Skeletal muscle satellite cell (primary cell): ENCODE measurements around the gene TBL1XR1.
"Not testable (repeated sequence)": the region's sequence is repeated elsewhere in the genome, so short reads cannot be mapped to it uniquely, and the experiment has no call there.

Experiments used
- H3K27me3 ChIP-seq: 2 replicates; pipeline ENCODE4 v1.7.0; 2013; ENCODE audit warnings: low read length; ENCODE audit not compliant: control insufficient read depth, insufficient read depth
- H3K36me3 ChIP-seq: 2 replicates; pipeline ENCODE4 v1.7.0; 2013; ENCODE audit warnings: mild to moderate bottlenecking, control low read depth, low read length; ENCODE audit not compliant: insufficient read depth
- H3K4me1 ChIP-seq: 2 replicates; pipeline ENCODE4 v1.7.0; 2013; ENCODE audit warnings: low read length; ENCODE audit not compliant: control insufficient read depth, insufficient read depth
- H3K4me2 ChIP-seq: 2 replicates; pipeline ENCODE4 v1.7.0; 2013; ENCODE audit warnings: mild to moderate bottlenecking, low read length
- H3K4me3 ChIP-seq: 2 replicates; pipeline ENCODE4 v1.7.0; 2013; ENCODE audit warnings: low read length
- H3K9ac ChIP-seq: 2 replicates; pipeline ENCODE4 v1.7.0; 2013; ENCODE audit warnings: mild to moderate bottlenecking, low read depth, low read length, moderate library complexity
- H3K9me3 ChIP-seq: replicated peaks from 2 replicates; pipeline ENCODE4 v1.7.0; 2013; ENCODE audit warnings: mild to moderate bottlenecking, control low read depth, low read length

The TBL1XR1 gene

GRCh38 chr3:177193275-177193674 lies 4.0 kb downstream of the TBL1XR1 start:
- Histone ChIP-seq H3K4me2 (peak overlapping the region; percentile 83), H3K4me1 (peaks cover 22% of the 10 kb centered on the region)
- not testable (repeated sequence) for H3K9ac ChIP-seq, H3K9me3 ChIP-seq, H3K36me3 ChIP-seq, H3K4me3 ChIP-seq, H3K27me3 ChIP-seq

- Histone ChIP-seq H3K4me1 (peaks cover 18% of the 10 kb centered on the region), H3K9ac (no peak overlapping the region), H3K4me3 (no peak overlapping the region)
Measured at GRCh38 chr3:177190756-177191681, 6.3 kb downstream of the TBL1XR1 start.

GRCh38 chr3:177190184-177190583 lies 7.1 kb downstream of the TBL1XR1 start:
- H3K4me1 ChIP-seq = peaks cover 20% of the 10 kb centered on the region
- H3K27me3 ChIP-seq, H3K9ac ChIP-seq, H3K4me2 ChIP-seq, H3K4me3 ChIP-seq, H3K9me3 ChIP-seq, H3K36me3 ChIP-seq: not testable (repeated sequence)

More at GRCh38 chr3:177190756-177191681, 6.3 kb downstream of the TBL1XR1 start:
- H3K9me3 ChIP-seq = no peaks in the 10 kb centered on the region
- H3K27me3 ChIP-seq = no peaks in the 10 kb centered on the region
- no peaks in the 10 kb centered on the region for H3K36me3 ChIP-seq
- H3K4me2 ChIP-seq = no peak overlapping the region

- not testable (repeated sequence) for H3K36me3 ChIP-seq, H3K4me3 ChIP-seq, H3K4me2 ChIP-seq, H3K9me3 ChIP-seq, H3K27me3 ChIP-seq, H3K9ac ChIP-seq
- peaks cover 16% of the 10 kb centered on the region for H3K4me1 ChIP-seq
Measured at GRCh38 chr3:177188325-177188724, 9.0 kb downstream of the TBL1XR1 start.

GRCh38 chr3:177186306-177186705 lies 11.0 kb downstream of the TBL1XR1 start:
- Histone ChIP-seq H3K4me2 (no peak overlapping the region), H3K9me3 (no peaks in the 10 kb centered on the region), H3K4me1 (peaks cover 16% of the 10 kb centered on the region), H3K36me3 (peaks cover 3% of the 10 kb centered on the region), H3K9ac (no peak overlapping the region), H3K27me3 (no peaks in the 10 kb centered on the region), H3K4me3 (no peak overlapping the region)

- Histone ChIP-seq H3K36me3 (peaks cover 3% of the 10 kb centered on the region), H3K4me3 (no peak overlapping the region), H3K4me2 (peak overlapping the region; percentile 43), H3K9me3 (no peaks in the 10 kb centered on the region), H3K27me3 (no peaks in the 10 kb centered on the region), H3K4me1 (peaks cover 16% of the 10 kb centered on the region), H3K9ac (no peak overlapping the region)
Measured at GRCh38 chr3:177185035-177185574, 12.2 kb downstream of the TBL1XR1 start.

GRCh38 chr3:177184602-177185001 lies 12.7 kb downstream of the TBL1XR1 start:
- not testable (repeated sequence) for H3K9ac ChIP-seq, H3K27me3 ChIP-seq, H3K4me3 ChIP-seq, H3K9me3 ChIP-seq, H3K36me3 ChIP-seq
- Histone ChIP-seq H3K4me1 (peaks cover 16% of the 10 kb centered on the region), H3K4me2 (peak overlapping the region; percentile 43)

- H3K9me3 ChIP-seq = no peaks in the 10 kb centered on the region
- H3K9ac ChIP-seq = no peak overlapping the region
- peaks cover 16% of the 10 kb centered on the region for H3K4me1 ChIP-seq
- H3K4me3 ChIP-seq = no peak overlapping the region
- no peak overlapping the region for H3K4me2 ChIP-seq
- no peaks in the 10 kb centered on the region for H3K27me3 ChIP-seq
- peaks cover 3% of the 10 kb centered on the region for H3K36me3 ChIP-seq
Measured at GRCh38 chr3:177182352-177182751, 14.9 kb downstream of the TBL1XR1 start.

- Histone ChIP-seq H3K27me3 (no peaks in the 10 kb centered on the region), H3K4me2 (no peak overlapping the region), H3K4me1 (peaks cover 16% of the 10 kb centered on the region), H3K4me3 (no peak overlapping the region), H3K9ac (no peak overlapping the region), H3K9me3 (no peaks in the 10 kb centered on the region), H3K36me3 (peaks cover 3% of the 10 kb centered on the region)
Measured at GRCh38 chr3:177181418-177181817, 15.9 kb downstream of the TBL1XR1 start.

- no peaks in the 10 kb centered on the region for H3K9me3 ChIP-seq
- H3K4me3 ChIP-seq = no peak overlapping the region
- H3K27me3 ChIP-seq = no peaks in the 10 kb centered on the region
- H3K4me2 ChIP-seq = no peak overlapping the region
- peaks cover 3% of the 10 kb centered on the region for H3K36me3 ChIP-seq
- peaks cover 16% of the 10 kb centered on the region for H3K4me1 ChIP-seq
- no peak overlapping the region for H3K9ac ChIP-seq
Measured at GRCh38 chr3:177180506-177180905, 16.8 kb downstream of the TBL1XR1 start.

GRCh38 chr3:177179281-177180067 lies 17.8 kb downstream of the TBL1XR1 start:
- peaks cover 11% of the 10 kb centered on the region for H3K4me1 ChIP-seq
- no peak overlapping the region for H3K4me2 ChIP-seq
- no peak overlapping the region for H3K4me3 ChIP-seq
- peaks cover 3% of the 10 kb centered on the region for H3K36me3 ChIP-seq
- no peaks in the 10 kb centered on the region for H3K27me3 ChIP-seq
- H3K9me3 ChIP-seq = no peaks in the 10 kb centered on the region
- H3K9ac ChIP-seq = no peak overlapping the region
